ENCODE data around the gene C9orf50. TPM values are rescaled to one million over a fixed set of nuclear protein-coding genes. Genes with fewer than 3 reads are reported as not detected.

C9orf50 gene
- total and polyA plus RNA-seq, 2 donors (not counting 3 experiments of a cell fraction or from before 2014, with no cell fraction given): not detected

- no TSS peak for BruUV-seq (replicated peaks)
- Histone ChIP-seq H3K4me1 (ENCODE audit: control insufficient read depth, extremely low read depth, insufficient read depth, low read length) (no peaks in the 10 kb centered on the region), H3K4me2 (ENCODE audit: insufficient read depth, low read length) (no peak overlapping the region), H3K27ac (ENCODE audit: insufficient read depth, low read depth, low read length) (no peak overlapping the region), H2AFZ (ENCODE audit: low read depth, low read length) (no peak overlapping the region), H3K4me3 (replicated peaks in 1 of 3; ENCODE audit: insufficient read depth in 1 of 3, low read depth in 1 of 3, low read length in 3 of 3) (no peak overlapping the region), H3K36me3 (ENCODE audit: control insufficient read depth in 2 of 2, extremely low read depth in 1 of 2, insufficient read depth in 2 of 2, low read length in 2 of 2) (no peaks in the 10 kb centered on the region), H4K20me1 (replicated peaks; ENCODE audit: control insufficient read depth, extremely low read depth, insufficient read depth, low read length) (no peaks in the 10 kb centered on the region), H3K27me3 (ENCODE audit: control insufficient read depth in 2 of 2, insufficient read depth in 2 of 2, low read length in 2 of 2) (peaks cover 0 to 8% of the 10 kb centered on the region in 2 experiments), H3K9ac (replicated peaks; ENCODE audit: extremely low read depth, insufficient read depth, low read length) (no peak overlapping the region), H3K9me3 (replicated peaks; ENCODE audit: control insufficient read depth, insufficient read depth, low read length) (no peaks in the 10 kb centered on the region), H3K9me1 (replicated peaks; ENCODE audit: control insufficient read depth, extremely low read depth, insufficient read depth, low read length) (no peaks in the 10 kb centered on the region), H3K79me2 (ENCODE audit: control insufficient read depth, insufficient read depth, low read length) (no peaks in the 10 kb centered on the region)
- DNase-seq (ENCODE audit: low read depth, low spot score): peak; percentile 31
- dilution Hi-C loops (cut with MboI; ENCODE audit: extremely low pct_ligation_motif_present, low sequenced_read_pairs) (no loop called here), intact Hi-C loops (cut with micrococcal nuclease) (loop anchor here (10.0 kb wide), 1 partner anchor 612 kb away; no protein-coding TSS in a partner anchor)
- TF ChIP-seq CTCF (IDR thresholded peaks at IDR 0.05; ENCODE audit: extremely low read depth in 1 of 2, insufficient read depth in 1 of 2, low read depth in 1 of 2, low read length in 2 of 2) (peak; percentile 41 to 46), EZH2 (IDR thresholded peaks at IDR 0.05; ENCODE audit: borderline replicate concordance, low read depth, low read length, severe bottlenecking) (no peak), FOS (IDR thresholded peaks at IDR 0.05; ENCODE audit: borderline replicate concordance, insufficient read depth, low read length) (no peak), GATA2 (IDR thresholded peaks at IDR 0.05; ENCODE audit: insufficient read depth, insufficient read length, low read depth, low read length) (no peak)
- CTCF ChIA-PET: interaction anchor here (2.3 to 6.9 kb wide), 4 partner anchors 7 to 486 kb away, joined by 10 to 89 read pairs (median 24); partner anchors contain the start of gene NTMT1
- FAIRE-seq: peak; percentile 74
- POLR2A ChIA-PET: interaction anchor here (1.0 kb wide), 1 partner anchor 439 kb away, joined by 3 read pairs; the partner anchor contains the start of gene IER5L
Observed at GRCh38 chr9:129617167-129617566, 3.7 kb downstream of the C9orf50 start.
